GM12875 (cell line): ENCODE data around the gene FSTL4.

Experiments
- H3K4me3 ChIP-seq: one replicate; pipeline ENCODE4 v1.5.1; 2011; ENCODE audit warnings: low read depth, low read length, control low read depth
- TF ChIP-seq, protein P1 (sequence below): IDR thresholded peaks from 2 replicates; pipeline ENCODE4 v1.5.1; 2011; ENCODE audit warnings: low read depth, mild to moderate bottlenecking, control low read depth, inconsistent platforms, low read length, moderate library complexity, borderline replicate concordance; ENCODE audit not compliant: insufficient read depth

FSTL4 gene

DNA sequence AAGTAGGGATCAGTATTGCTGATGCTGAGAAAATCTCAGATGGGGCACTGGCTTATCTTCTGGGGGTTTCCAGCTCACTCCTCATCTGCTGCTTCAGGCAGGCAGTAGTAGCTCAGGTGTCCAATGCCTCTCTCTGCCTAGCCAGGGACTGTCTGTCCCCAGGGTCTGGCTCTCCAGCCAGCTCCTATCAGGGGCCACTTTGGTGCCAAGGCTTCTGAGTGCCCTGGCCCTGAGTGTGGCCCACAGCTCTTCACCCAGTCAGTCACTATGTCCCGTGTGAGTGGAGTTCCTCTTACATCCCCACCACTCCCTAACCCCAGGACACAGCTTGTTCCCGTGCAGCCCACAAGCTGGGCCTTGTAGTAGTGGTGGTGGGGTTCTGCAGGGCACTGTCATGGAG is 309.0 kb downstream of the FSTL4 start:
- H3K4me3 ChIP-seq = no peak overlapping the region
- TF ChIP-seq, protein P1, sequence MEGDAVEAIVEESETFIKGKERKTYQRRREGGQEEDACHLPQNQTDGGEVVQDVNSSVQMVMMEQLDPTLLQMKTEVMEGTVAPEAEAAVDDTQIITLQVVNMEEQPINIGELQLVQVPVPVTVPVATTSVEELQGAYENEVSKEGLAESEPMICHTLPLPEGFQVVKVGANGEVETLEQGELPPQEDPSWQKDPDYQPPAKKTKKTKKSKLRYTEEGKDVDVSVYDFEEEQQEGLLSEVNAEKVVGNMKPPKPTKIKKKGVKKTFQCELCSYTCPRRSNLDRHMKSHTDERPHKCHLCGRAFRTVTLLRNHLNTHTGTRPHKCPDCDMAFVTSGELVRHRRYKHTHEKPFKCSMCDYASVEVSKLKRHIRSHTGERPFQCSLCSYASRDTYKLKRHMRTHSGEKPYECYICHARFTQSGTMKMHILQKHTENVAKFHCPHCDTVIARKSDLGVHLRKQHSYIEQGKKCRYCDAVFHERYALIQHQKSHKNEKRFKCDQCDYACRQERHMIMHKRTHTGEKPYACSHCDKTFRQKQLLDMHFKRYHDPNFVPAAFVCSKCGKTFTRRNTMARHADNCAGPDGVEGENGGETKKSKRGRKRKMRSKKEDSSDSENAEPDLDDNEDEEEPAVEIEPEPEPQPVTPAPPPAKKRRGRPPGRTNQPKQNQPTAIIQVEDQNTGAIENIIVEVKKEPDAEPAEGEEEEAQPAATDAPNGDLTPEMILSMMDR = no peak

DNA sequence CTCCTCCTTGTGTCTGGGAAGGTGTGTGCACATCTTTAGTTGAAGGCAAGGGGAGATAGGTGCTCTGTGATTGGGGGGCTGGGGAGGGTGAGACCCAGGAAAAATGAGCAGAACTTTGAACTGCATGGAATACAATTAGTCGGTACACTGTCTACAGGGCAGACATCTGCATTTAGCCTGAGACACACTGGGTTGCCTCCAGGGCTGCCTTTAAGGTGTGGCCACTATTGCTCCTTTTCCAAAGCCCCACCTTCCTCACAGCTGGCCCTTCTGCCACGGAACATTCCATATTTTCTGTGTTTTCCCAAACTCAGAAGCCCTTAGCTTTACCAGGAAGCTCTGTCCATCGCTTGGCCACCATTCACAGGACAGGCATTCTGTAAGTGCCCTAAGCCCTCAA is 312.6 kb downstream of the FSTL4 start:
- no peak overlapping the region for H3K4me3 ChIP-seq
- TF ChIP-seq, protein P1 = no peak

DNA sequence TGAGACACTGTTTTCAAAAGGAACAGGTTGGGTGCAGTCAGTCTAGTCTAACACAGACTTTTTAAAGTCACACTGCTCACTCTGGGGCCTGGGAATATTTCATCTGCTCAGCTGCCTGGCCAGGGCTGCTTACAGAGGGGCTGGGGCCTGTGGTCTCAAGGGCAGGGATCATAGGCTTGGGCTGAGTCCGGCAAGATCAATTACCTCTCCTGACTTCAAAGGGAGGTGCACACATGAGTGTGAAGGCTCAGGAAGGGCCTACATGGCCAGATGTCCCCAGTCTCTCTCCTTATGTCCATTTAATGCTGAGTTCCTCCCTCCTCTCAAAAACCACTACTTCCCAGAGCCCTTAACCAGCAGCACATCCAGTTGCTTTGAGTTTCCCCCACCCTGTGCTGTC is 313.3 kb downstream of the FSTL4 start:
- no peak overlapping the region for H3K4me3 ChIP-seq
- TF ChIP-seq, protein P1 = no peak

DNA sequence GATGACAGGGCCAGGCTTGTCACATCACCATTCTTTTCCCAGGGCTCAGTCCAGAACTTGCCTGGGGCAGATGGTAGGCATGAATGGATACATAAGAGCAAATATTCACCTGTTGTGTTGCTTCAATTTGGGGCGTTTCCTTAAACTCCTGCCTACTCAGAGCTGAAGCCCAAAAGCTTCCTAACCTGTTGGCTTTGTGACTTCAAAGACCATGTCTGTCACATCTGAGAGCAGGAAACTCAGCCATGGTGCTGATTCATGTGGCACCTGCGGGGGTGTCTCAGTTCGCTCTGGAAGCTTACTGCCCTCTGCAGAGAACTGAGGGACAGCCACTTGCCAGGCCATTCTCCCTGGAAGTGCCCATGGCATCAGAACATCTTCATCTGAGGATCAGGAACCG is 313.9 kb downstream of the FSTL4 start:
- TF ChIP-seq, protein P1 = no peak
- H3K4me3 ChIP-seq = no peak overlapping the region

DNA sequence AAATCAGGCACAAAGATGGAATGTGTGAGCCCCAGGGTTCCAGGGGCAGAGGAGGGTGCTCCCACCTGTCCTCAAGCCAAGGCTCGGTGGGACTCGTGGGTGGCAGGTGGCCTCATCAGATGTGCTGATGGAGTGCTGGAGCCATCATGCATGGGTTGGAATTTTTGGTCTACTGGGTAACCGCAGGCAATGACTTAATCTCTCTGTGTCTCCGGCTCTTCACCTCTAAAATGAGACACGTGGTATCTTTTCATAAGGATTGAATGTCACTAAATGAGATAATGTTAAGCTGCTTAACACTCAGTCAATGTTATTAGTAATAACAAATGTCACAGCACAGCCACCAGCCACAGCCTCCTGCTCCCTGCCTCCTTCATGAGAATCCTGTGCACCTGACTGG is 315.0 kb downstream of the FSTL4 start:
- TF ChIP-seq, protein P1 = no peak
- H3K4me3 ChIP-seq = no peak overlapping the region

DNA sequence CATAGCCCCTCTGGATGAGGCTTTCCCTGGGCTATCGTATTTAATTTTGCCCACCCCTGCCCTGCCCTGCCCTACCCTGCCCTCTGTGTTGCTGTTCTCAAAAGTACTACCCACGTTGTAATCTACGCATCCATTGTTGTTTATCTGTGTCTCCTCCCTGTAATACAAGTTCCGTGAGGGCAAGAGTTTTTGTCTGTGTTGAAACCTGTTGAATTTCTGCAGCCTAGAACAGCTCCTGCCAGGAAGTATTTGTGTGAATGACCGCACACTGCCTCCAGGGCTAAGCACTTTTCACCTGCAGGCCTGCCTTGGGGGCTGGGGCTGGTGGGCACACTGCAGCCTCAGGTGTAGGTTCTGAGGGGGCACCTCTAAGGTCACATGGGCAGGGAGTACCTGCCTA is 315.7 kb downstream of the FSTL4 start:
- no peak overlapping the region for H3K4me3 ChIP-seq
- TF ChIP-seq, protein P1 = no peak

DNA sequence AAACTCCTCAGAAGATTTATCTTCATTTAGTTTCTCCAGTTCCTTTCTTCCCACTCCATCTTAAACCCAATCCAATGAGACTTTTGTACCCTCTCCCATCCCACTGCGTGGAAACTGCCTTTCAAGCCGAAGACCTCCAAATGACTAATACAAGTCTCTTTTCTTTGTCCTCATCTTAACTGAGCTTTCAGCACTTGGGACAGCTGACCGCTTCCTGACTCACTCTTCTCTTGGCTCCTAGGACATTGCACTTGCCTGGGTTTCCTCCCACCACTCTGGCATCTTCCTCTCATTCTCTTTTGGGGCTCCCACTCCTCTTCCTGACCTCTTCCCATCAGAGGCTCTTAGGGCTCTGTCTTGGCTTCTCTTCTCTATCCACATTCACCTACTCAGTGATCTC is 316.8 kb downstream of the FSTL4 start:
- no peak overlapping the region for H3K4me3 ChIP-seq
- TF ChIP-seq, protein P1 = no peak
